Measurements from ENCODE around the gene EMD.

DNA sequence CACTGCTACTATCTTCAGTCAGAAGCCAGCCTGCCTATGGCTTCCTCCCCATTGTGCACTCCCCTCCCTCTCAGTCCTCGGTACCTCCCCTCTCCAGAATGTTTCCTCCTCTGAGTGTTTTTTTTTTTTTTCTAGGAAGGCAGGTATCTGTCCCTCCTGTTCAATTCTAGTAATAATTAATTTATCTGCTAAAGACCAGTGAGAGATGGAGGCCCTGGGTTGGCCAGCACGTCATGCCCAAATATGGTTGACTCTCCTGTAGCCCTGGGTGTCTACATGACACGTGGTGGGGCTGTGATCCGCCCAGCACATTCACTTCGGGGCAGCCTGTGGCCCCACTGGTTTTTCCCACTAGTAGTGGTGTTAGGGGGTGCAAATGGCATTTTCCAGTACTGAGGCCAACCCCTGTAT lies 6.5 kb upstream of the EMD start:
- no peak for TF ChIP-seq EZH2phosphoT487 (IDR thresholded peaks at IDR 0.05)
- TF ChIP-seq, protein P1, sequence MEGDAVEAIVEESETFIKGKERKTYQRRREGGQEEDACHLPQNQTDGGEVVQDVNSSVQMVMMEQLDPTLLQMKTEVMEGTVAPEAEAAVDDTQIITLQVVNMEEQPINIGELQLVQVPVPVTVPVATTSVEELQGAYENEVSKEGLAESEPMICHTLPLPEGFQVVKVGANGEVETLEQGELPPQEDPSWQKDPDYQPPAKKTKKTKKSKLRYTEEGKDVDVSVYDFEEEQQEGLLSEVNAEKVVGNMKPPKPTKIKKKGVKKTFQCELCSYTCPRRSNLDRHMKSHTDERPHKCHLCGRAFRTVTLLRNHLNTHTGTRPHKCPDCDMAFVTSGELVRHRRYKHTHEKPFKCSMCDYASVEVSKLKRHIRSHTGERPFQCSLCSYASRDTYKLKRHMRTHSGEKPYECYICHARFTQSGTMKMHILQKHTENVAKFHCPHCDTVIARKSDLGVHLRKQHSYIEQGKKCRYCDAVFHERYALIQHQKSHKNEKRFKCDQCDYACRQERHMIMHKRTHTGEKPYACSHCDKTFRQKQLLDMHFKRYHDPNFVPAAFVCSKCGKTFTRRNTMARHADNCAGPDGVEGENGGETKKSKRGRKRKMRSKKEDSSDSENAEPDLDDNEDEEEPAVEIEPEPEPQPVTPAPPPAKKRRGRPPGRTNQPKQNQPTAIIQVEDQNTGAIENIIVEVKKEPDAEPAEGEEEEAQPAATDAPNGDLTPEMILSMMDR (IDR thresholded peaks at IDR 0.05) = no peak

All from neural progenitor cell (in vitro differentiated cells).